Measurements from ENCODE around the gene GRIA3.

GRCh38 chrX:123454712-123455431, 270.8 kb downstream of the GRIA3 start:
- no peak for TF ChIP-seq POLR2A (IDR thresholded peaks at IDR 0.05; ENCODE audit: low read depth, low read length)
- no peak for TF ChIP-seq POLR2AphosphoS5 (IDR thresholded peaks at IDR 0.05; ENCODE audit: low read depth, low read length)

Measured in GM12892 (cell line).